ENCODE data around the gene CCDC188. TPM values are rescaled to one million over a fixed set of nuclear protein-coding genes. Genes with fewer than 3 reads are reported as not detected.

CCDC188 gene
- total and polyA plus RNA-seq, 9 of the 15 experiments (the other 6 are each of a cell fraction or from before 2014, with no cell fraction given) = not detected

- TF ChIP-seq SRSF9 (IDR thresholded peaks at IDR 0.05; ENCODE audit: borderline replicate concordance, low read depth, low read length) = no peak
- TF ChIP-seq MTA2 (IDR thresholded peaks at IDR 0.05; ENCODE audit: low read depth) = no peak
- no peak for TF ChIP-seq ZNF589 (CRISPR knock-in tag; IDR thresholded peaks at IDR 0.05; ENCODE audit: low read depth)
- TF ChIP-seq ZBTB11 (CRISPR knock-in tag; IDR thresholded peaks at IDR 0.05) = no peak
- TF ChIP-seq U2AF2 (optimal IDR thresholded peaks at IDR 0.05; ENCODE audit: low read depth, low read length) = no peak
- TF ChIP-seq CREB1 (IDR thresholded peaks at IDR 0.05) = peak; percentile 19; the same call in 1 of the 2 replicates
- TF ChIP-seq CREB1 (CRISPR knock-in tag; IDR thresholded peaks at IDR 0.05) = no peak
- peak; percentile 58; the same call in 1 of the 2 replicates for TF ChIP-seq ZNF695 (CRISPR knock-in tag; IDR thresholded peaks at IDR 0.05)
- no peak for TF ChIP-seq MBD2 (IDR thresholded peaks at IDR 0.05; ENCODE audit: borderline replicate concordance, low read depth)
- no peak for TF ChIP-seq NR2C1 (IDR thresholded peaks at IDR 0.05)
- no peak for TF ChIP-seq NR2C1 (tag; IDR thresholded peaks at IDR 0.05)
- no peak for TF ChIP-seq ZFX (CRISPR knock-in tag; IDR thresholded peaks at IDR 0.05)
- TF ChIP-seq ZNF324 (CRISPR knock-in tag; IDR thresholded peaks at IDR 0.05) = peak; percentile 20; the same call in 1 of the 2 replicates
- TF ChIP-seq ZHX1 (conservative IDR thresholded peaks at IDR 0.05; ENCODE audit: low read length) = no peak
- TF ChIP-seq DDX20 (tag; IDR thresholded peaks at IDR 0.05; ENCODE audit: low read depth) = no peak
- TF ChIP-seq ZNF79 (CRISPR knock-in tag; IDR thresholded peaks at IDR 0.05; ENCODE audit: low read depth) = no peak
Observed at GRCh38 chr22:20109411-20110358, 41.2 kb downstream of the CCDC188 start (continued).
